Endothelial cell of umbilical vein (primary cell): ENCODE data around the gene WDR27. TPM values are rescaled to one million over a fixed set of nuclear protein-coding genes. Genes with fewer than 3 reads are reported as not detected.

ENCODE experiments used
- BruUV-seq: library from RNA; stranded (reverse); fragments of 400-500 nt; replicated peaks from 2 replicates; lab custom pipeline; 2021; lab: Mats Ljungman, UMichigan
- CTCF ChIA-PET: fragments of 300-600, 350-600 bp; sonication (Branson Sonifier 250); formaldehyde crosslinking; loops from one replicate; lab custom pipeline; 2021; ENCODE audit warnings: antibody characterized with exemption, inconsistent platforms; lab: Charles Lee
- POLR2A ChIA-PET: fragments of 300-600, 350-600 bp; sonication (Branson Sonifier 250); formaldehyde crosslinking; loops from one replicate; lab custom pipeline; 2021; ENCODE audit warnings: antibody characterized with exemption, inconsistent platforms; lab: Charles Lee
- DNase-seq: peaks from one replicate; pipeline ENCODE4 v3.0.0-alpha.2; 2011; ENCODE audit warnings: low read depth, low spot score
- FAIRE-seq: peaks from 2 replicates; lab custom pipeline; 2011; peaks lifted over from hg19 to GRCh38; lab: Jason Lieb, UNC
- H2AFZ ChIP-seq: 2 replicates; pipeline ENCODE4 v1.6.0; 2012; ENCODE audit warnings: low read depth, low read length, control low read depth, inconsistent platforms
- H3K27ac ChIP-seq: 2 replicates; pipeline ENCODE4 v1.5.1; 2011; ENCODE audit warnings: low read depth, mild to moderate bottlenecking, control low read depth, low read length, moderate library complexity; ENCODE audit not compliant: insufficient read depth
- H3K27me3 ChIP-seq, 2 experiments: 2 replicates each; pipeline versions ENCODE4 v1.6.0 to v1.6.1; 2011; ENCODE audit warnings: low read length in 2 of 2, mixed read lengths in 1 of 2; ENCODE audit not compliant: control insufficient read depth in 2 of 2, insufficient read depth in 2 of 2
- H3K36me3 ChIP-seq, 2 experiments: 2 replicates in 1 of 2; 3 replicates in 1 of 2; pipeline ENCODE4 v1.5.1; 2011; ENCODE audit warnings: low read length in 2 of 2, mild to moderate bottlenecking in 1 of 2, moderate library complexity in 1 of 2; ENCODE audit not compliant: control insufficient read depth in 2 of 2, insufficient read depth in 2 of 2; ENCODE audit errors: extremely low read depth in 1 of 2
- H3K4me1 ChIP-seq: 3 replicates; pipeline ENCODE4 v1.5.1; 2011; ENCODE audit warnings: mild to moderate bottlenecking, low read length; ENCODE audit not compliant: control insufficient read depth, insufficient read depth; ENCODE audit errors: extremely low read depth
- H3K4me2 ChIP-seq: 2 replicates; pipeline ENCODE4 v1.6.1; 2011; ENCODE audit warnings: low read length, control low read depth, mixed read lengths; ENCODE audit not compliant: insufficient read depth
- H3K4me3 ChIP-seq, 3 experiments: fragments of 200-600 bp in 1 of 3; sonication (generic), shearing (Covaris generic) in 1 of 3; replicated peaks in 1 of 3; 2 replicates each; pipeline ENCODE4 v1.5.1; 2011 to 2016; ENCODE audit warnings: control low read depth in 3 of 3, low read length in 3 of 3, mild to moderate bottlenecking in 2 of 3, inconsistent platforms in 1 of 3, low read depth in 1 of 3, moderate library complexity in 1 of 3; ENCODE audit not compliant: insufficient read depth in 1 of 3
- H3K79me2 ChIP-seq: 2 replicates; pipeline ENCODE4 v1.6.0; 2012; ENCODE audit warnings: low read length, inconsistent platforms; ENCODE audit not compliant: control insufficient read depth, insufficient read depth
- H3K9ac ChIP-seq: replicated peaks from 2 replicates; pipeline ENCODE3; 2011; ENCODE audit warnings: low read length, control low read depth; ENCODE audit not compliant: insufficient read depth; ENCODE audit errors: extremely low read depth
- H3K9me1 ChIP-seq: replicated peaks from 3 replicates; pipeline ENCODE4 v1.6.0; 2011; ENCODE audit warnings: mild to moderate bottlenecking, low read length; ENCODE audit not compliant: control insufficient read depth, insufficient read depth; ENCODE audit errors: extremely low read depth
- H3K9me3 ChIP-seq: replicated peaks from 2 replicates; pipeline ENCODE4 v1.5.1; 2012; ENCODE audit warnings: low read length, inconsistent platforms; ENCODE audit not compliant: control insufficient read depth, insufficient read depth
- H4K20me1 ChIP-seq: replicated peaks from 2 replicates; pipeline ENCODE3; 2011; ENCODE audit warnings: mild to moderate bottlenecking, low read length; ENCODE audit not compliant: control insufficient read depth, insufficient read depth; ENCODE audit errors: extremely low read depth
- FOS ChIP-seq: IDR thresholded peaks from 2 replicates; pipeline ENCODE4 v1.6.1; 2011; ENCODE audit warnings: mild to moderate bottlenecking, low read length, moderate library complexity, borderline replicate concordance; ENCODE audit not compliant: insufficient read depth
- GATA2 ChIP-seq: IDR thresholded peaks from 2 replicates; pipeline ENCODE4 v1.7.0; 2011; ENCODE audit warnings: low read depth, mild to moderate bottlenecking, moderate library complexity, mixed read lengths, low read length; ENCODE audit not compliant: insufficient read length, insufficient read depth
- POLR2A ChIP-seq: IDR thresholded peaks from 2 replicates; pipeline ENCODE4 v1.6.1; 2012; ENCODE audit warnings: low read depth, mild to moderate bottlenecking, control low read depth, low read length
- POLR2AphosphoS5 ChIP-seq: IDR thresholded peaks from 2 replicates; pipeline ENCODE4 v1.6.1; 2012; ENCODE audit warnings: low read depth, mild to moderate bottlenecking, control low read depth, low read length, moderate library complexity; ENCODE audit not compliant: insufficient read depth
- dilution Hi-C: fragments of 300-500 bp; cut with MboI; formaldehyde crosslinking; loops from one replicate; pipeline ENCODE4 v1.15.0; 2019; ENCODE audit warnings: low sequenced_read_pairs; ENCODE audit not compliant: extremely low pct_ligation_motif_present
- intact Hi-C: fragments of 100-400 bp; cut with micrococcal nuclease; formaldehyde crosslinking; loops from one replicate; pipeline ENCODE4 v1.10.0; 2022
- polyA plus RNA-seq, 4 experiments: library from polyadenylated mRNA; depleted of rRNA in 3 of 4; stranded (reverse) in 3 of 4; unstranded in 1 of 4; fragments of >200 nt; gene quantifications; 2 replicates each; pipeline versions ENCODE4 v1.2.1 to v1.2.3, GENCODE V29; 2011 to 2012; ENCODE audit warnings: missing spikeins in 1 of 4
- total RNA-seq: library from RNA; stranded (reverse); gene quantifications from 2 replicates; pipeline ENCODE4 v1.2.3, GENCODE V29; 2021

Gene WDR27
- total and polyA plus RNA-seq, 2 donors (not counting 3 experiments of a cell fraction or from before 2014, with no cell fraction given): 60.1 to 69.7 TPM

DNA sequence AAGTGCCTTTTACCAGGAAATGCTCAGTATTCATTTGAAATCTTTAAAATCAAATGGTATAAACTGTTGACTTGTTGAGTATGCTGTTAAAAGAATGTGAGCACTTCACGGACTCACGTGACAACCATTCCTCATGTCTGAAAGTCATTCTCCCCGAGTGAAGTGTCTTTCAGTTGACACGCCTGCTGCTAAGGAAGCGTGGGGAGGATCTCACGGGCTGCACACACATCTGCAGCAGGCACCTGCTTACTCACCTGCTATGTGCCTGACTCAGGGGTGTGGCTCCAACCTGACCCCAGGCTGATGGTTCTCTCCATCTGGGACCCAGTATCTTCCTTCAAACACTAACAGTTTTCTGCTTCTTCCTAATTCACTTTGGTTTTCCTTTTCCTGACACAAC, 32.7 kb downstream of the WDR27 start:
- no peaks in the 10 kb centered on the region for H3K9me1 ChIP-seq
- peak overlapping the region; percentile 98 for H3K27ac ChIP-seq
- peaks cover 26% of the 10 kb centered on the region for H3K4me1 ChIP-seq
- no peaks in the 10 kb centered on the region for H4K20me1 ChIP-seq
- no peaks in the 10 kb centered on the region for H3K79me2 ChIP-seq
- no peak for TF ChIP-seq GATA2
- no peak for TF ChIP-seq POLR2A
- dilution Hi-C loops (no loop called here), intact Hi-C loops (loop anchor here (1.0 kb wide), 1 partner anchor 15 kb away; no protein-coding TSS in a partner anchor)
- BruUV-seq: TSS peak; percentile 87
- DNase-seq (peak; percentile 67), FAIRE-seq (no peak)
- no peak overlapping the region for H2AFZ ChIP-seq
- H3K27me3 ChIP-seq: no peaks in the 10 kb centered on the region
- peak overlapping the region; percentile 72 for H3K4me2 ChIP-seq
- peak overlapping the region; percentile 62 for H3K9ac ChIP-seq
- H3K36me3 ChIP-seq: peaks cover 0 to 13% of the 10 kb centered on the region in 2 experiments
- CTCF ChIA-PET: interaction anchor here (1.5 to 2.7 kb wide), 2 partner anchors 9 to 14 kb away, joined by 5 to 10 read pairs; no protein-coding TSS in a partner anchor
- no peak overlapping the region for H3K4me3 ChIP-seq
- POLR2A ChIA-PET: interaction anchor here (1.7 kb wide), 1 partner anchor 33 kb away, joined by 6 read pairs; the partner anchor contains the start of genes C6orf120 and WDR27
- H3K9me3 ChIP-seq: no peaks in the 10 kb centered on the region

DNA sequence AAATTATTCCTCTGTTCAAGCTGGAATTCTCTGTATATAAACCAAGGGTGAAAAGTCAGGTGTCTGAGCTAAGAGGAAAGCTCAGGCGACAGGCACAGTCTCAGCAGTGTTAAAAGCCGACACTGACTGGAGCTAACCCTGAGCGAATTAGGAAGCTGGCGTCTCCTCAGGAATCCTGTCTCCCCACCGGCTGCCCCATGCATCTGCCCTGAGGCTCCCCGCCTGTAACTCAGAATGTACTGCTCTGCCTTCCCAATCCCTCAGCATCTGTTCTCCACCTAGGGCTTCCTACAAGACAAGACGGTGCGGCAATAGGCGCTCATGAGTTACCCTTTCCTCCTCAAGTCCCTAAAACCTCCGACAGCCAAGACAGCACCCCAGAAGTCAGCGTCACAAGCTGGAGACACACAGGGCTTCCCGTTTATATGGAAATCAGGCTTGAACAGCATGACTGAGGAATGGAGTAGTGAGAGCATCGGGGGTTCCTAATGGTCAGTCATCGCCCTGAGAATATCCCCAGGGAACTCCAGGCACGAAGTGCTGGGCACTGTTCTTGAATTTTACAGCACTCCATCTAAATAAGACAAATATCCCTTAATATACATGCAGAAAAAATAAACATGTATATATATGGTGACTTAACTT, 33.5 kb downstream of the WDR27 start:
- ChIA-PET CTCF (interaction anchor here (2.7 kb wide), 1 partner anchor 10 kb away, joined by 10 read pairs; no protein-coding TSS in a partner anchor), POLR2A (no interaction called here)
- Histone ChIP-seq H3K9me3 (no peaks in the 10 kb centered on the region), H3K27ac (peak overlapping the region; percentile 98), H2AFZ (no peak overlapping the region), H3K27me3 (no peaks in the 10 kb centered on the region), H3K4me3 (no peak overlapping the region), H3K9ac (no peak overlapping the region), H3K9me1 (no peaks in the 10 kb centered on the region), H4K20me1 (no peaks in the 10 kb centered on the region), H3K79me2 (no peaks in the 10 kb centered on the region), H3K4me2 (peak overlapping the region; percentile 72), H3K4me1 (peaks cover 26% of the 10 kb centered on the region), H3K36me3 (peaks cover 2 to 20% of the 10 kb centered on the region in 2 experiments)
- TF ChIP-seq GATA2: no peak
- no peak for TF ChIP-seq FOS
- no peak for TF ChIP-seq POLR2AphosphoS5
- intact Hi-C loops: no loop called here
- DNase-seq: no peak
- no peak for FAIRE-seq
- dilution Hi-C loops: no loop called here
- no TSS peak for BruUV-seq
